H1 (cell line): ENCODE data around the gene PDP2. TPM values are rescaled to one million over a fixed set of nuclear protein-coding genes. Genes with fewer than 3 reads are reported as not detected.

ENCODE experiments used
- CEBPB ChIP-seq: IDR thresholded peaks from 2 replicates; pipeline ENCODE4 v1.6.1; 2012; ENCODE audit warnings: low read depth, low read length
- JUN ChIP-seq: IDR thresholded peaks from 2 replicates; pipeline ENCODE4 v1.6.1; 2011; ENCODE audit warnings: low read depth, mild to moderate bottlenecking, improper control_type of control experiment, low read length
- KDM4A ChIP-seq: IDR thresholded peaks from one replicate; pipeline ENCODE4 v1.7.1; 2012; ENCODE audit warnings: low read depth, mild to moderate bottlenecking, moderate library complexity, low read length, inconsistent platforms; ENCODE audit not compliant: severe bottlenecking
- NRF1 ChIP-seq: IDR thresholded peaks from 2 replicates; pipeline ENCODE4 v1.6.1; 2011; ENCODE audit warnings: mild to moderate bottlenecking, low read depth, low read length, improper control_type of control experiment
- polyA plus RNA-seq, 7 experiments: library from polyadenylated mRNA; depleted of rRNA in 3 of 7; stranded (reverse) in 5 of 7; unstranded in 2 of 7; fragments of >200 nt in 5 of 7; fragments of 200-250 nt in 2 of 7; gene quantifications; 1 replicate in 5 of 7; 2 replicates in 1 of 7; 4 replicates in 1 of 7; pipeline versions ENCODE4 v1.2.1 to v1.2.3, GENCODE V29; 2011 to 2013; ENCODE audit warnings: missing spikeins in 2 of 7, mixed read lengths in 2 of 7
- total RNA-seq: library from RNA; stranded (reverse); fragmentation: NEBNext Ultra II Directional; extraction: Animal tissue kit (Norgen Biotek cat#: 25700); gene quantifications from 2 replicates; pipeline ENCODE4 v1.2.1, GENCODE V29; 2021
- TF ChIP-seq, protein P1 (sequence below): IDR thresholded peaks from 2 replicates; pipeline ENCODE4 v1.6.1; 2011; ENCODE audit warnings: low read length, improper control_type of control experiment

The PDP2 gene
- total and polyA plus RNA-seq, 2 of the 8 experiments (the other 6 are each of a cell fraction or from before 2014, with no cell fraction given): 11.7 to 36.5 TPM

DNA sequence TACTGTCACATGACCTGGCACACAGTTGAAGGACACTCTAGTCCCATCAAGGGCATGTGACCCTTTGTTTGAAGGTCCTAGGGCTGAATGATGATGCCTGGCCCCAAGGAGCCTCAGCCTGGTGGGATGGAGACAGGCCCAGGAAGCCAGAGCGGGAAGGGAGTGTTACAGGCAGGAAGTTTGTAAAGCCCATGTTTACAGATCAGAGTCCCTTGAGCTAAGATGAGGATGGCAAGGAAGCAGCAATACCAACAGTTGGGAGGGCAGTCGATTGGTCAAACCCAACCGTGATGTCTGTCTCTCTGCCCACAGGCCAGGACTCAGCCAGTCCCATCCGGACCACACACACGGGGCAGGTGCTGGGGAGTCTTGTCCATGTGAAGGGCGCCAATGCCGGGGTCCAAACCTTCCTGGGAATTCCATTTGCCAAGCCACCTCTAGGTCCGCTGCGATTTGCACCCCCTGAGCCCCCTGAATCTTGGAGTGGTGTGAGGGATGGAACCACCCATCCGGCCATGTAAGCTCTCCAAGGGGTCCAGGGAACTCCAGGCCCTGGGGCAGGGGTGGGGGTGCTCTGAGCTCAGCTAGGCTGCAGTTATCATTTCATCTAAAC is 57.5 kb downstream of the PDP2 start (continued):
- TF ChIP-seq, protein P1, sequence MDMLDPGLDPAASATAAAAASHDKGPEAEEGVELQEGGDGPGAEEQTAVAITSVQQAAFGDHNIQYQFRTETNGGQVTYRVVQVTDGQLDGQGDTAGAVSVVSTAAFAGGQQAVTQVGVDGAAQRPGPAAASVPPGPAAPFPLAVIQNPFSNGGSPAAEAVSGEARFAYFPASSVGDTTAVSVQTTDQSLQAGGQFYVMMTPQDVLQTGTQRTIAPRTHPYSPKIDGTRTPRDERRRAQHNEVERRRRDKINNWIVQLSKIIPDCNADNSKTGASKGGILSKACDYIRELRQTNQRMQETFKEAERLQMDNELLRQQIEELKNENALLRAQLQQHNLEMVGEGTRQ: no peak
- no peak for TF ChIP-seq JUN
- TF ChIP-seq CEBPB: no peak
- no peak for TF ChIP-seq KDM4A
- TF ChIP-seq NRF1: no peak
- TF ChIP-seq, all 59 proteins: peak for 0
